Keratinocyte (primary cell): ENCODE results near the gene ADAMTSL1. TPM values are rescaled to one million over a fixed set of nuclear protein-coding genes. Genes with fewer than 3 reads are reported as not detected.

Source experiments
- DNase-seq: peaks from one replicate; pipeline ENCODE4 v3.0.0-alpha.2; 2011; ENCODE audit warnings: low read depth, missing footprints, low spot score
- FAIRE-seq: peaks from 2 replicates; lab custom pipeline; 2011; peaks lifted over from hg19 to GRCh38; lab: Jason Lieb, UNC
- H2AFZ ChIP-seq: 2 replicates; pipeline ENCODE4 v1.6.0; 2012; ENCODE audit warnings: low read length, control low read depth, inconsistent platforms; ENCODE audit not compliant: control insufficient read depth
- H3K27ac ChIP-seq: 2 replicates; pipeline ENCODE4 v1.5.1; 2011; ENCODE audit warnings: low read length; ENCODE audit not compliant: control insufficient read depth, insufficient read depth
- H3K27me3 ChIP-seq: 3 replicates; pipeline ENCODE4 v1.6.0; 2011; ENCODE audit warnings: low read length; ENCODE audit not compliant: control insufficient read depth, insufficient read depth; ENCODE audit errors: extremely low read depth
- H3K36me3 ChIP-seq, 2 experiments: 2 replicates in 1 of 2; 3 replicates in 1 of 2; pipeline ENCODE4 v1.5.1; 2011; ENCODE audit warnings: low read length in 2 of 2, mild to moderate bottlenecking in 1 of 2; ENCODE audit not compliant: control insufficient read depth in 2 of 2, insufficient read depth in 2 of 2; ENCODE audit errors: extremely low read depth in 1 of 2
- H3K4me1 ChIP-seq: 3 replicates; pipeline ENCODE4 v1.5.1; 2011; ENCODE audit warnings: low read length; ENCODE audit not compliant: control insufficient read depth, insufficient read depth; ENCODE audit errors: extremely low read depth
- H3K4me2 ChIP-seq: 3 replicates; pipeline ENCODE4 v1.6.0; 2011; ENCODE audit warnings: low read depth, low read length; ENCODE audit not compliant: control insufficient read depth, insufficient read depth; ENCODE audit errors: extremely low read depth
- H3K4me3 ChIP-seq, 3 experiments: fragments of 200-600 bp in 1 of 3; sonication (generic) in 1 of 3; 2 replicates in 2 of 3; 3 replicates in 1 of 3; pipeline ENCODE4 v1.5.1; 2011 to 2016; ENCODE audit warnings: low read length in 3 of 3, mild to moderate bottlenecking in 3 of 3, control low read depth in 2 of 3, inconsistent platforms in 1 of 3, low read depth in 1 of 3, mixed read lengths in 1 of 3, mixed run types in 1 of 3, moderate library complexity in 1 of 3; ENCODE audit not compliant: control insufficient read depth in 2 of 3, insufficient read depth in 2 of 3; ENCODE audit errors: extremely low read depth in 1 of 3
- H3K79me2 ChIP-seq: 2 replicates; pipeline ENCODE4 v1.6.0; 2012; ENCODE audit warnings: low read length; ENCODE audit not compliant: control insufficient read depth, insufficient read depth
- H3K9ac ChIP-seq: 3 replicates; pipeline ENCODE4 v1.6.0; 2011; ENCODE audit warnings: low read length; ENCODE audit not compliant: control insufficient read depth, insufficient read depth; ENCODE audit errors: extremely low read depth
- H3K9me1 ChIP-seq: 3 replicates; pipeline ENCODE4 v1.6.0; 2011; ENCODE audit warnings: low read length; ENCODE audit not compliant: control insufficient read depth, insufficient read depth; ENCODE audit errors: extremely low read depth
- H3K9me3 ChIP-seq: 2 replicates; pipeline ENCODE4 v1.5.1; 2012; ENCODE audit warnings: low read depth, low read length; ENCODE audit not compliant: control insufficient read depth
- H4K20me1 ChIP-seq: 3 replicates; pipeline ENCODE4 v1.6.0; 2011; ENCODE audit warnings: low read length; ENCODE audit not compliant: control insufficient read depth, insufficient read depth; ENCODE audit errors: extremely low read depth
- CTCF ChIP-seq, 3 experiments: IDR thresholded peaks in 1 of 3; conservative IDR thresholded peaks in 1 of 3; optimal IDR thresholded peaks in 1 of 3; 2 replicates in 2 of 3; 3 replicates in 1 of 3; pipeline versions ENCODE3 to v1.5.1; 2011; ENCODE audit warnings: low read length in 3 of 3, mild to moderate bottlenecking in 3 of 3, moderate library complexity in 2 of 3, control low read depth in 1 of 3, inconsistent platforms in 1 of 3; ENCODE audit not compliant: insufficient read depth in 2 of 3; ENCODE audit errors: extremely low read depth in 1 of 3
- EZH2 ChIP-seq: IDR thresholded peaks from one replicate; pipeline ENCODE4 v1.6.1; 2012; ENCODE audit warnings: inconsistent platforms, mild to moderate bottlenecking, low read length, moderate library complexity
- dilution Hi-C: fragments of 300-500 bp; cut with MboI; formaldehyde crosslinking; loops from one replicate; pipeline ENCODE4 v1.7.0; 2020; ENCODE audit warnings: low sequenced_read_pairs; ENCODE audit not compliant: extremely low pct_ligation_motif_present
- polyA plus RNA-seq, 5 experiments: library from polyadenylated mRNA; depleted of rRNA in 3 of 5; stranded (reverse) in 3 of 5; stranded (forward) in 1 of 5; unstranded in 1 of 5; fragments of >200 nt; gene quantifications; 1 replicate in 1 of 5; 2 replicates in 3 of 5; 3 replicates in 1 of 5; pipeline versions ENCODE4 v1.2.1 to v1.2.3, GENCODE V29; 2011 to 2012; ENCODE audit warnings: missing spikeins in 2 of 5, low read depth in 1 of 5, low replicate concordance in 1 of 5

ADAMTSL1 gene
- polyA plus RNA-seq, 1 donor (not counting 4 experiments of a cell fraction or from before 2014, with no cell fraction given), result 1.1 TPM

GRCh38 chr9:18678821-18679590 is 205.1 kb downstream of the ADAMTSL1 start:
- Histone ChIP-seq H3K4me3 (no peak overlapping the region), H3K9ac (no peak overlapping the region), H3K79me2 (no peaks in the 10 kb centered on the region), H2AFZ (no peak overlapping the region), H4K20me1 (no peaks in the 10 kb centered on the region), H3K9me3 (no peaks in the 10 kb centered on the region), H3K4me1 (no peaks in the 10 kb centered on the region), H3K9me1 (no peaks in the 10 kb centered on the region), H3K27ac (no peak overlapping the region), H3K36me3 (no peaks in the 10 kb centered on the region), H3K27me3 (no peaks in the 10 kb centered on the region), H3K4me2 (no peak overlapping the region)
- dilution Hi-C loops, result no loop called here
- FAIRE-seq, result no peak
- no peak for TF ChIP-seq EZH2
- TF ChIP-seq CTCF (optimal IDR thresholded peaks at IDR 0.05 in 1 of 3, IDR thresholded peaks at IDR 0.05 in 1 of 3, conservative IDR thresholded peaks at IDR 0.05 in 1 of 3; ENCODE audit: extremely low read depth in 1 of 3, insufficient read depth in 2 of 3, low read length in 3 of 3), result no peak
- DNase-seq, result no peak

GRCh38 chr9:18682907-18683306 is 209.0 kb downstream of the ADAMTSL1 start:
- no peak overlapping the region for H3K4me3 ChIP-seq
- H3K36me3 ChIP-seq, result no peaks in the 10 kb centered on the region
- no peak overlapping the region for H3K4me2 ChIP-seq
- FAIRE-seq (no peak), DNase-seq (no peak)
- no peaks in the 10 kb centered on the region for H4K20me1 ChIP-seq
- no peak overlapping the region for H3K9ac ChIP-seq
- no peak overlapping the region for H3K27ac ChIP-seq
- no peak for TF ChIP-seq EZH2
- no peak for TF ChIP-seq CTCF (optimal IDR thresholded peaks at IDR 0.05 in 1 of 3, IDR thresholded peaks at IDR 0.05 in 1 of 3, conservative IDR thresholded peaks at IDR 0.05 in 1 of 3; ENCODE audit: extremely low read depth in 1 of 3, insufficient read depth in 2 of 3, low read length in 3 of 3)
- no peaks in the 10 kb centered on the region for H3K4me1 ChIP-seq
- no peaks in the 10 kb centered on the region for H3K9me1 ChIP-seq
- dilution Hi-C loops, result no loop called here
- no peaks in the 10 kb centered on the region for H3K27me3 ChIP-seq
- no peaks in the 10 kb centered on the region for H3K9me3 ChIP-seq
- no peak overlapping the region for H2AFZ ChIP-seq
- no peaks in the 10 kb centered on the region for H3K79me2 ChIP-seq
